MCF 10A (cell line): ENCODE results near the gene PRKN. TPM values are rescaled to one million over a fixed set of nuclear protein-coding genes. Genes with fewer than 3 reads are reported as not detected.

ENCODE experiments used
- BruUV-seq: library from RNA; stranded (reverse); fragments of 400-500 nt; replicated peaks from 2 replicates; lab custom pipeline; 2021; lab: Mats Ljungman, UMichigan
- CTCF ChIA-PET: fragments of 300-600 bp; sonication (Branson Sonifier 250); formaldehyde crosslinking; extraction: SDS; loops from one replicate; lab custom pipeline; 2021; ENCODE audit warnings: antibody characterized with exemption, inconsistent platforms; lab: Yijun Ruan, JAX
- POLR2A ChIA-PET: fragments of 300-600, 350-650 bp; sonication (Branson Sonifier 250); formaldehyde crosslinking; extraction: SDS; loops from one replicate; lab custom pipeline; 2020; ENCODE audit warnings: antibody characterized with exemption, inconsistent platforms; lab: Yijun Ruan, JAX
- DNase-seq: peaks from one replicate; pipeline ENCODE4 v3.0.0-alpha.2; 2018; ENCODE audit not compliant: unreplicated experiment
- H3K27ac Mint-ChIP-seq: one replicate; pipeline ENCODE4 v1.8.0; 2022; ENCODE audit warnings: mild to moderate bottlenecking, low read depth, mixed read lengths; ENCODE audit not compliant: unreplicated experiment
- H3K27me3 Mint-ChIP-seq: one replicate; pipeline ENCODE4 v1.8.0; 2022; ENCODE audit warnings: mixed read lengths; ENCODE audit not compliant: insufficient read depth, unreplicated experiment
- H3K36me3 Mint-ChIP-seq: one replicate; pipeline ENCODE4 v1.8.0; 2022; ENCODE audit warnings: mild to moderate bottlenecking, moderate library complexity, mixed read lengths; ENCODE audit not compliant: insufficient read depth, unreplicated experiment
- H3K4me1 Mint-ChIP-seq: one replicate; pipeline ENCODE4 v1.8.0; 2022; ENCODE audit warnings: mixed read lengths; ENCODE audit not compliant: insufficient read depth, unreplicated experiment
- H3K4me3 Mint-ChIP-seq: one replicate; pipeline ENCODE4 v1.8.0; 2022; ENCODE audit warnings: mild to moderate bottlenecking, moderate library complexity, mixed read lengths; ENCODE audit not compliant: unreplicated experiment
- H3K9me3 Mint-ChIP-seq: one replicate; pipeline ENCODE4 v1.8.0; 2022; ENCODE audit warnings: mixed read lengths; ENCODE audit not compliant: unreplicated experiment
- intact Hi-C: fragments of 100-400 bp; cut with micrococcal nuclease; formaldehyde crosslinking; loops from 2 replicates; pipeline ENCODE4 v1.14.1; 2022
- total RNA-seq: library from RNA; stranded (reverse); gene quantifications from 2 replicates; pipeline ENCODE4 v1.2.3, GENCODE V29; 2022
- TF ChIP-seq, protein P1 (sequence below): fragments of 200-600 bp; IDR thresholded peaks from one replicate; pipeline ENCODE4 v1.8.0; 2022; ENCODE audit warnings: antibody characterized with exemption, mild to moderate bottlenecking; ENCODE audit not compliant: unreplicated experiment

Gene PRKN
- total RNA-seq, 1 experiment from 2014 or later = 2.5 TPM

DNA sequence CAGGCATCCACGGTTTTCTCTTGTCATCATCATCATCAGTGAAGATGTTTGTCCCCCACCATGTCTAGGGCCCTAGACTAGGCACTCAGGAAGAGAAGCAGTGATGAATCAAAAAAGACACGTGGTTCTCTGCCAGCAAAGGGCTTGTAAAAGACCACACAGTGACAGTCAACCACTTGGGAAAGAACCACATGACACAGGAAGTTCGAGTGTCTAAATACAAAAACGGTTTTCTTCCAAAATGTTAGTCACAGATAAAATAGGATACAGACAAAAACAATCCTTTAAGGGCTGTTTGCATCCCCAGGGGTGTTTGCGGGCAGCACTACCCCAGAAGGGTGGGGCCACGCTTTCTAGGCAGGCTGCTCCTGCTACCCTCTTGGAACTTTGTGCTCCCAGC is 1096.9 kb downstream of the PRKN start:
- Mint-ChIP-seq H3K4me3 (no peak overlapping the region), H3K27ac (no peak overlapping the region), H3K4me1 (peaks cover 15% of the 10 kb centered on the region), H3K36me3 (no peaks in the 10 kb centered on the region), H3K27me3 (no peaks in the 10 kb centered on the region), H3K9me3 (peaks cover 7% of the 10 kb centered on the region)
- no peak for DNase-seq
- intact Hi-C loops = no loop called here
- no TSS peak for BruUV-seq
- TF ChIP-seq, protein P1, sequence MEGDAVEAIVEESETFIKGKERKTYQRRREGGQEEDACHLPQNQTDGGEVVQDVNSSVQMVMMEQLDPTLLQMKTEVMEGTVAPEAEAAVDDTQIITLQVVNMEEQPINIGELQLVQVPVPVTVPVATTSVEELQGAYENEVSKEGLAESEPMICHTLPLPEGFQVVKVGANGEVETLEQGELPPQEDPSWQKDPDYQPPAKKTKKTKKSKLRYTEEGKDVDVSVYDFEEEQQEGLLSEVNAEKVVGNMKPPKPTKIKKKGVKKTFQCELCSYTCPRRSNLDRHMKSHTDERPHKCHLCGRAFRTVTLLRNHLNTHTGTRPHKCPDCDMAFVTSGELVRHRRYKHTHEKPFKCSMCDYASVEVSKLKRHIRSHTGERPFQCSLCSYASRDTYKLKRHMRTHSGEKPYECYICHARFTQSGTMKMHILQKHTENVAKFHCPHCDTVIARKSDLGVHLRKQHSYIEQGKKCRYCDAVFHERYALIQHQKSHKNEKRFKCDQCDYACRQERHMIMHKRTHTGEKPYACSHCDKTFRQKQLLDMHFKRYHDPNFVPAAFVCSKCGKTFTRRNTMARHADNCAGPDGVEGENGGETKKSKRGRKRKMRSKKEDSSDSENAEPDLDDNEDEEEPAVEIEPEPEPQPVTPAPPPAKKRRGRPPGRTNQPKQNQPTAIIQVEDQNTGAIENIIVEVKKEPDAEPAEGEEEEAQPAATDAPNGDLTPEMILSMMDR = no peak
- ChIA-PET CTCF (interaction anchor here (0.6 to 1.6 kb wide), 2 partner anchors 11 to 191 kb away, joined by 3 to 8 read pairs; no protein-coding TSS in a partner anchor), POLR2A (no interaction called here)

DNA sequence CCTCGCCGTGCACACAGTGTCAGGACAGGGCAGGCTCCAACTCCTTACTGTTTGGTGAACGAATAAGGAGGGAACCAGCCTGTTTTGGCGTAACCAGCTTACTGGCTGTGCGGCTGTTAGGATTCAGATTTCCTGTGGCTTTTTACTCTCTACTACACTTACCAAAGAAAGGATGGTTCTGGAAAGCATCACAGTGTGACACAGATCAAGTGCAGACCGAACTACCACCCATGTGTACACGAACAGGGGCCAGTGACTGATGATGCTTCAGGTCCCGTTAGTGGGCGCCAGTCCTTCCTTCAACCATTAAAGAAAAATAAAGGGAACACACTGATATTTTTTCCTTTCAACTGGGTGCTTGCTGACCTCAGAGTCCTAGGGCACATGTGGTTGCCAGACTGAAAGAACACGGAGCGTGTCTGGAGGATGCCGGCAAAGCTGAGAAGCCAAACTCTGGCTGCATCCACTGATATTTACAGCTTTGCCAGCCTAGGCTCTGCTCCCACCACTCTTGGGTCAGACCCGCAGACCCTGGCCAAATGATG is 1101.4 kb downstream of the PRKN start:
- H3K27ac Mint-ChIP-seq = no peak overlapping the region
- ChIA-PET POLR2A (no interaction called here), CTCF (interaction anchor here (0.5 to 0.6 kb wide), 2 partner anchors 37 to 631 kb away, joined by 3 to 4 read pairs; no protein-coding TSS in a partner anchor)
- no peak overlapping the region for H3K4me3 Mint-ChIP-seq
- H3K27me3 Mint-ChIP-seq = no peaks in the 10 kb centered on the region
- TF ChIP-seq, protein P1 = no peak
- intact Hi-C loops = no loop called here
- peaks cover 7% of the 10 kb centered on the region for H3K9me3 Mint-ChIP-seq
- no peaks in the 10 kb centered on the region for H3K36me3 Mint-ChIP-seq
- BruUV-seq = no TSS peak
- no peak for DNase-seq
- peaks cover 6% of the 10 kb centered on the region for H3K4me1 Mint-ChIP-seq

DNA sequence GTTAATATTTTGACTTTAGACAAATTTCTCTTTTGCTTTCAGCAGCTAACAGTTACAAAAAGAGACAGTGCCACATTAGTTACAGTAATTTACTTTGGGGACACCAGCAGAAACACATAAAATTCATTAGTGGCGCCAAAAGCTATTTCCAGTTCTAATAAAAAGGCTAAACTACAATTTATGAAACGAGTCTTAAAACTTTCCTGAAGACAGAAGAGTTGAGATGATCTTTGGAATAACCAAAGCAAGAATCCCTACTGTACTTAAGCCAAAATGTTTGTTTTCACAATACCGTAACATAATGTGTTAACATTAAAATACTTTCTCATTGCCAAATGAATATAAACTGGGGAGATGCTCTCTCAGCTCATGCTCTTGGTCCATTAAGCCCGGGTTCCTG is 1103.5 kb downstream of the PRKN start:
- no TSS peak for BruUV-seq
- Mint-ChIP-seq H3K27me3 (no peaks in the 10 kb centered on the region), H3K36me3 (no peaks in the 10 kb centered on the region), H3K4me3 (no peak overlapping the region), H3K27ac (no peak overlapping the region), H3K9me3 (peaks cover 6% of the 10 kb centered on the region), H3K4me1 (no peaks in the 10 kb centered on the region)
- CTCF ChIA-PET = no interaction called here
- intact Hi-C loops = no loop called here
- TF ChIP-seq, protein P1 = no peak
- no peak for DNase-seq
- POLR2A ChIA-PET = no interaction called here

DNA sequence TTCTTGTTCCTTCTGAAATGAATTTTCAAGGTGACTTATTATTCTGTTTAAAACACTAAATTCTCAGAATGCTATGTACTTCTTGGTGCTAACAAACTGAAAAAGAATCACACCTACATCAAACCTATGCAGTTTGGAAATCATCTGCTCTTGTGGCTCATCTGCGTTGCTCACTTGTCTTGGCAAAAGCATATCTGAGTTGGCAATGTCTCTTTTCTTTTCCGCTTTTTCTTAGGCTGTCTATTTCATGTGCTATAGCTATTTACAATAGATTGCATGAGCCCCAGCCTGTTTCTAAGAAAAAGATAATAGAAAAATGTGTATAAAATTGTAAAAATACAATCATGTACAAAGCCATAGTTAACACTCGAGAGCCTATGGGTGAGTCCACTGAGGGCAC is 1104.8 kb downstream of the PRKN start:
- TF ChIP-seq, protein P1 = no peak
- no TSS peak for BruUV-seq
- Mint-ChIP-seq H3K4me1 (no peaks in the 10 kb centered on the region), H3K4me3 (no peak overlapping the region), H3K27ac (no peak overlapping the region), H3K27me3 (no peaks in the 10 kb centered on the region), H3K9me3 (no peaks in the 10 kb centered on the region), H3K36me3 (no peaks in the 10 kb centered on the region)
- ChIA-PET POLR2A (interaction anchor here (0.6 kb wide), 1 partner anchor 1672 kb away, joined by 3 read pairs; no protein-coding TSS in a partner anchor), CTCF (no interaction called here)
- no peak for DNase-seq
- intact Hi-C loops = no loop called here
